ENCODE data around the gene WDR75.

The WDR75 gene

GRCh38 chr2:189505492-189505891 lies 64.2 kb downstream of the WDR75 start:
- no peak overlapping the region for H3K4me3 ChIP-seq (ENCODE audit: low read length)
- DNase-seq (ENCODE audit: low read depth): no peak
- no peak for TF ChIP-seq CTCF (conservative IDR thresholded peaks at IDR 0.05; ENCODE audit: low read depth, low read length)

- DNase-seq (ENCODE audit: low read depth): no peak
- H3K4me3 ChIP-seq (ENCODE audit: low read length): no peak overlapping the region
- TF ChIP-seq CTCF (conservative IDR thresholded peaks at IDR 0.05; ENCODE audit: low read depth, low read length): no peak
Measured at GRCh38 chr2:189506514-189506976, 65.3 kb downstream of the WDR75 start.

GRCh38 chr2:189511210-189511959 lies 70.1 kb downstream of the WDR75 start:
- no peak for DNase-seq (ENCODE audit: low read depth)
- TF ChIP-seq CTCF (conservative IDR thresholded peaks at IDR 0.05; ENCODE audit: low read depth, low read length): no peak
- no peak overlapping the region for H3K4me3 ChIP-seq (ENCODE audit: low read length)

- no peak for TF ChIP-seq CTCF (conservative IDR thresholded peaks at IDR 0.05; ENCODE audit: low read depth, low read length)
- no peak overlapping the region for H3K4me3 ChIP-seq (ENCODE audit: low read length)
- DNase-seq (ENCODE audit: low read depth): no peak
Measured at GRCh38 chr2:189511960-189512319, 70.7 kb downstream of the WDR75 start.

- no peak overlapping the region for H3K4me3 ChIP-seq (ENCODE audit: low read length)
- no peak for DNase-seq (ENCODE audit: low read depth)
- no peak for TF ChIP-seq CTCF (conservative IDR thresholded peaks at IDR 0.05; ENCODE audit: low read depth, low read length)
Measured at GRCh38 chr2:189512879-189513278, 71.6 kb downstream of the WDR75 start.

GRCh38 chr2:189514104-189514503 lies 72.8 kb downstream of the WDR75 start:
- H3K4me3 ChIP-seq (ENCODE audit: low read length): no peak overlapping the region
- no peak for TF ChIP-seq CTCF (conservative IDR thresholded peaks at IDR 0.05; ENCODE audit: low read depth, low read length)
- DNase-seq (ENCODE audit: low read depth): no peak

GRCh38 chr2:189515264-189515663 lies 74.0 kb downstream of the WDR75 start:
- H3K4me3 ChIP-seq (ENCODE audit: low read length): no peak overlapping the region
- DNase-seq (ENCODE audit: low read depth): no peak
- no peak for TF ChIP-seq CTCF (conservative IDR thresholded peaks at IDR 0.05; ENCODE audit: low read depth, low read length)

Data from retinal pigment epithelial cell (primary cell).